H1 (cell line): ENCODE data around the gene FASTK. TPM values are rescaled to one million over a fixed set of nuclear protein-coding genes. Genes with fewer than 3 reads are reported as not detected.

Experiments used
- CTCF ChIA-PET: fragments of 300-600 bp; sonication (Branson Sonifier 250); formaldehyde crosslinking; loops from one replicate; lab custom pipeline; 2021; ENCODE audit not compliant: partially characterized antibody; lab: Charles Lee
- POLR2A ChIA-PET: fragments of 300-600 bp; sonication (Branson Sonifier 250); formaldehyde crosslinking; loops from one replicate; lab custom pipeline; 2021; ENCODE audit warnings: inconsistent platforms; ENCODE audit not compliant: partially characterized antibody; lab: Charles Lee
- DNase-seq, 2 experiments: peaks; one replicate each; pipeline versions ENCODE4 v3.0.0 to v3.0.0-alpha.2; 2010 to 2022; ENCODE audit warnings: low spot score in 2 of 2, low read depth in 1 of 2, mixed read lengths in 1 of 2
- FAIRE-seq: peaks from 2 replicates; lab custom pipeline; 2011; peaks lifted over from hg19 to GRCh38; lab: Jason Lieb, UNC
- H2AFZ ChIP-seq: 2 replicates; pipeline ENCODE4 v1.8.1; 2012; ENCODE audit warnings: low read length, inconsistent platforms
- H2AK5ac ChIP-seq: 2 replicates; pipeline ENCODE4 v1.6.1; 2013; ENCODE audit warnings: low read depth, low read length
- H2BK120ac ChIP-seq: replicated peaks from 2 replicates; pipeline ENCODE3; 2013; ENCODE audit warnings: low read depth, low read length, inconsistent platforms
- H2BK12ac ChIP-seq: 2 replicates; pipeline ENCODE4 v1.6.1; 2013; ENCODE audit warnings: low read depth, low read length
- H2BK15ac ChIP-seq: 2 replicates; pipeline ENCODE4 v1.6.1; 2013; ENCODE audit warnings: low read length
- H2BK20ac ChIP-seq: 2 replicates; pipeline ENCODE4 v1.6.1; 2013; ENCODE audit warnings: low read length
- H2BK5ac ChIP-seq: 2 replicates; pipeline ENCODE4 v1.6.1; 2013; ENCODE audit warnings: low read depth, low read length
- H3K14ac ChIP-seq: 2 replicates; pipeline ENCODE4 v1.6.1; 2013; ENCODE audit warnings: inconsistent platforms; ENCODE audit not compliant: insufficient read length
- H3K18ac ChIP-seq: 2 replicates; pipeline ENCODE4 v1.6.1; 2013; ENCODE audit warnings: low read length; ENCODE audit errors: extremely low read depth
- H3K23ac ChIP-seq: 2 replicates; pipeline ENCODE4 v1.6.1; 2013; ENCODE audit warnings: inconsistent platforms; ENCODE audit not compliant: insufficient read length
- H3K23me2 ChIP-seq: 2 replicates; pipeline ENCODE4 v1.6.1; 2013; ENCODE audit warnings: low read depth, low read length
- H3K27ac ChIP-seq: 2 replicates; pipeline ENCODE4 v1.6.1; 2011; ENCODE audit warnings: low read depth, low read length, inconsistent platforms
- H3K27me3 ChIP-seq, 4 experiments: replicated peaks in 1 of 4; 1 replicate in 1 of 4; 2 replicates in 3 of 4; pipeline versions ENCODE4 v1.6.1 to v1.8.1; 2011 to 2013; ENCODE audit warnings: low read length in 3 of 4, mild to moderate bottlenecking in 3 of 4, inconsistent platforms in 2 of 4, mixed read lengths in 2 of 4, moderate library complexity in 1 of 4; ENCODE audit not compliant: control insufficient read depth in 3 of 4, insufficient read depth in 3 of 4; ENCODE audit errors: extremely low read depth in 1 of 4
- H3K36me3 ChIP-seq, 4 experiments: 2 replicates each; pipeline versions ENCODE4 v1.6.1 to v1.8.1; 2011 to 2013; ENCODE audit warnings: mild to moderate bottlenecking in 4 of 4, low read length in 3 of 4, moderate library complexity in 2 of 4, control low read depth in 1 of 4, inconsistent platforms in 1 of 4; ENCODE audit not compliant: insufficient read depth in 4 of 4, control insufficient read depth in 2 of 4
- H3K4ac ChIP-seq: replicated peaks from 2 replicates; pipeline ENCODE3; 2013; ENCODE audit warnings: low read length, low read depth, mixed read lengths, inconsistent platforms; ENCODE audit not compliant: insufficient read length
- H3K4me1 ChIP-seq, 4 experiments: replicated peaks in 1 of 4; 1 replicate in 1 of 4; 2 replicates in 3 of 4; pipeline versions ENCODE4 v1.6.1 to v1.8.1; 2011 to 2013; ENCODE audit warnings: low read length in 3 of 4, inconsistent platforms in 2 of 4, mixed read lengths in 1 of 4; ENCODE audit not compliant: insufficient read depth in 4 of 4, control insufficient read depth in 3 of 4
- H3K4me2 ChIP-seq, 2 experiments: 2 replicates each; pipeline versions ENCODE4 v1.6.1 to v1.8.1; 2011 to 2013; ENCODE audit warnings: low read depth in 2 of 2, low read length in 2 of 2, control low read depth in 1 of 2, inconsistent platforms in 1 of 2, mild to moderate bottlenecking in 1 of 2; ENCODE audit not compliant: insufficient read depth in 1 of 2
- H3K4me3 ChIP-seq, 4 experiments: fragments of 200-600, 300-600 bp in 1 of 4; sonication (generic), shearing (Covaris generic), sonication (Bioruptor Twin) in 1 of 4; 2 replicates each; pipeline versions ENCODE4 v1.5.1 to v1.8.1; 2011 to 2016; ENCODE audit warnings: low read length in 4 of 4, low read depth in 3 of 4, control low read depth in 2 of 4, inconsistent platforms in 2 of 4, mild to moderate bottlenecking in 2 of 4, mixed read lengths in 1 of 4, moderate library complexity in 1 of 4; ENCODE audit not compliant: insufficient read depth in 2 of 4; ENCODE audit errors: extremely low read depth in 1 of 4
- H3K56ac ChIP-seq: replicated peaks from 2 replicates; pipeline ENCODE3; 2013; ENCODE audit warnings: low read depth, mild to moderate bottlenecking, mixed read lengths, low read length, inconsistent platforms; ENCODE audit not compliant: insufficient read length
- H3K79me1 ChIP-seq: 2 replicates; pipeline ENCODE4 v1.6.1; 2013; ENCODE audit warnings: low read depth, low read length, control low read depth
- H3K79me2 ChIP-seq, 2 experiments: 2 replicates each; pipeline versions ENCODE4 v1.6.1 to v1.8.1; 2012 to 2013; ENCODE audit warnings: low read length in 2 of 2, mild to moderate bottlenecking in 2 of 2, inconsistent platforms in 1 of 2; ENCODE audit not compliant: insufficient read depth in 2 of 2, control insufficient read depth in 1 of 2
- H3K9ac ChIP-seq, 4 experiments: replicated peaks in 1 of 4; 1 replicate in 1 of 4; 2 replicates in 3 of 4; pipeline versions ENCODE4 v1.6.1 to v1.8.1; 2011 to 2013; ENCODE audit warnings: low read depth in 3 of 4, low read length in 3 of 4, control low read depth in 2 of 4, mild to moderate bottlenecking in 2 of 4, moderate library complexity in 2 of 4, inconsistent platforms in 1 of 4; ENCODE audit errors: extremely low read depth in 1 of 4
- H3K9me3 ChIP-seq, 2 experiments: 2 replicates each; pipeline versions ENCODE4 v1.6.1 to v1.8.1; 2012 to 2013; ENCODE audit warnings: mild to moderate bottlenecking in 2 of 2, moderate library complexity in 2 of 2, control low read depth in 1 of 2, inconsistent platforms in 1 of 2, low read depth in 1 of 2, low read length in 1 of 2, mixed read lengths in 1 of 2; ENCODE audit not compliant: insufficient read depth in 2 of 2
- H4K20me1 ChIP-seq, 2 experiments: replicated peaks in 1 of 2; 2 replicates each; pipeline versions ENCODE3 to v1.8.1; 2011 to 2013; ENCODE audit warnings: inconsistent platforms in 2 of 2, low read length in 2 of 2, mild to moderate bottlenecking in 1 of 2; ENCODE audit not compliant: insufficient read depth in 2 of 2, control insufficient read depth in 1 of 2
- H4K5ac ChIP-seq: 2 replicates; pipeline ENCODE4 v1.6.1; 2013; ENCODE audit warnings: low read length, low read depth, mixed read lengths, inconsistent platforms; ENCODE audit not compliant: insufficient read length
- H4K8ac ChIP-seq: 2 replicates; pipeline ENCODE4 v1.8.0; 2013; ENCODE audit warnings: mild to moderate bottlenecking, moderate library complexity, low read length, inconsistent platforms; ENCODE audit not compliant: insufficient read depth; ENCODE audit errors: extremely low read depth
- H4K91ac ChIP-seq: replicated peaks from 2 replicates; pipeline ENCODE3; 2013; ENCODE audit warnings: low read length, mixed read lengths, inconsistent platforms; ENCODE audit not compliant: insufficient read length
- BRCA1 ChIP-seq: IDR thresholded peaks from 2 replicates; pipeline ENCODE4 v1.6.1; 2012; ENCODE audit warnings: low read depth, low read length, improper control_type of control experiment
- CEBPB ChIP-seq: IDR thresholded peaks from 2 replicates; pipeline ENCODE4 v1.6.1; 2012; ENCODE audit warnings: low read depth, low read length
- GABPA ChIP-seq: IDR thresholded peaks from 2 replicates; pipeline ENCODE4 v1.6.1; 2011; ENCODE audit warnings: mild to moderate bottlenecking, low read length, moderate library complexity, borderline replicate concordance; ENCODE audit not compliant: insufficient read depth
- HDAC6 ChIP-seq: IDR thresholded peaks from one replicate; pipeline ENCODE4 v1.7.1; 2012; ENCODE audit warnings: low read depth, mild to moderate bottlenecking, inconsistent platforms, low read length, moderate library complexity
- KDM4A ChIP-seq: IDR thresholded peaks from one replicate; pipeline ENCODE4 v1.7.1; 2012; ENCODE audit warnings: low read depth, mild to moderate bottlenecking, moderate library complexity, low read length, inconsistent platforms; ENCODE audit not compliant: severe bottlenecking
- KDM5A ChIP-seq: fragments of 200-600 bp; IDR thresholded peaks from 2 replicates; pipeline ENCODE4 v1.7.1; 2012; ENCODE audit warnings: mild to moderate bottlenecking, low read length, inconsistent platforms, mixed read lengths
- RNF2 ChIP-seq: fragments of 200-900, 300-1000 bp; sonication (generic); IDR thresholded peaks from 2 replicates; pipeline ENCODE4 v1.7.1; 2016; ENCODE audit warnings: borderline replicate concordance, low read depth, mild to moderate bottlenecking, antibody characterized with exemption, low read length; ENCODE audit not compliant: poor library complexity, severe bottlenecking; ENCODE audit errors: missing control alignments
- ZNF274 ChIP-seq: IDR thresholded peaks from 2 replicates; pipeline ENCODE4 v1.7.0; 2012; ENCODE audit warnings: low read length, borderline replicate concordance; ENCODE audit errors: extremely low read depth
- WGBS, 2 experiments: shearing (Covaris generic) in 1 of 2; methylation state at CpG; one replicate each; pipeline versions ENCODE4 v1.1.6 to v1.1.7; 2013 to 2015; ENCODE audit warnings: low lambda C conversion rate in 2 of 2, mixed read lengths in 2 of 2, inconsistent platforms in 1 of 2, low coverage in 1 of 2, missing lambda C conversion rate in 1 of 2; ENCODE audit not compliant: insufficient replicate concordance in 2 of 2, insufficient coverage in 1 of 2, insufficient read length in 1 of 2; ENCODE audit errors: extremely low coverage in 1 of 2, missing lambda C conversion rate in 1 of 2; 5-methylcytosine and 5-hydroxymethylcytosine counted together
- polyA plus RNA-seq, 7 experiments: library from polyadenylated mRNA; depleted of rRNA in 3 of 7; stranded (reverse) in 5 of 7; unstranded in 2 of 7; fragments of >200 nt in 5 of 7; fragments of 200-250 nt in 2 of 7; gene quantifications; 1 replicate in 5 of 7; 2 replicates in 1 of 7; 4 replicates in 1 of 7; pipeline versions ENCODE4 v1.2.1 to v1.2.3, GENCODE V29; 2011 to 2013; ENCODE audit warnings: missing spikeins in 2 of 7, mixed read lengths in 2 of 7
- total RNA-seq: library from RNA; stranded (reverse); fragmentation: NEBNext Ultra II Directional; extraction: Animal tissue kit (Norgen Biotek cat#: 25700); gene quantifications from 2 replicates; pipeline ENCODE4 v1.2.1, GENCODE V29; 2021
- TF ChIP-seq, protein P1 (sequence below), 3 experiments: IDR thresholded peaks; 1 replicate in 2 of 3; 2 replicates in 1 of 3; pipeline versions ENCODE4 v1.5.1 to v1.6.1; 2011; ENCODE audit warnings: low read length in 3 of 3, mild to moderate bottlenecking in 3 of 3, inconsistent platforms in 2 of 3, low read depth in 1 of 3, moderate library complexity in 1 of 3; ENCODE audit not compliant: insufficient read depth in 1 of 3; ENCODE audit errors: control extremely low read depth in 1 of 3

The FASTK gene
- total and polyA plus RNA-seq, 2 of the 8 experiments (the other 6 are each of a cell fraction or from before 2014, with no cell fraction given) = 39.4 to 84.0 TPM

GRCh38 chr7:151124481-151124880 is 43.9 kb upstream of the FASTK start:
- H3K9ac ChIP-seq = no peak overlapping the region
- POLR2A ChIA-PET = interaction anchor here (0.9 to 2.0 kb wide), 4 partner anchors 9 to 24 kb away, joined by 3 to 7 read pairs (median 4); no protein-coding TSS in a partner anchor
- no peak for FAIRE-seq

More at GRCh38 chr7:151124481-151124880, 43.9 kb upstream of the FASTK start:
- no peak overlapping the region for H2AFZ ChIP-seq
- H4K8ac ChIP-seq = no peak overlapping the region
- no peaks in the 10 kb centered on the region for H3K79me1 ChIP-seq
- peaks cover 0 to 29% (median 4%) of the 10 kb centered on the region in 4 experiments; a peak in 3 of 8 replicates for H3K36me3 ChIP-seq
- H3K79me2 ChIP-seq = no peaks in the 10 kb centered on the region
- TF ChIP-seq BRCA1 (no peak), GABPA (no peak), CEBPB (no peak), RNF2 (no peak), KDM5A (no peak), ZNF274 (no peak), KDM4A (no peak), HDAC6 (no peak)
- TF ChIP-seq, protein P1, sequence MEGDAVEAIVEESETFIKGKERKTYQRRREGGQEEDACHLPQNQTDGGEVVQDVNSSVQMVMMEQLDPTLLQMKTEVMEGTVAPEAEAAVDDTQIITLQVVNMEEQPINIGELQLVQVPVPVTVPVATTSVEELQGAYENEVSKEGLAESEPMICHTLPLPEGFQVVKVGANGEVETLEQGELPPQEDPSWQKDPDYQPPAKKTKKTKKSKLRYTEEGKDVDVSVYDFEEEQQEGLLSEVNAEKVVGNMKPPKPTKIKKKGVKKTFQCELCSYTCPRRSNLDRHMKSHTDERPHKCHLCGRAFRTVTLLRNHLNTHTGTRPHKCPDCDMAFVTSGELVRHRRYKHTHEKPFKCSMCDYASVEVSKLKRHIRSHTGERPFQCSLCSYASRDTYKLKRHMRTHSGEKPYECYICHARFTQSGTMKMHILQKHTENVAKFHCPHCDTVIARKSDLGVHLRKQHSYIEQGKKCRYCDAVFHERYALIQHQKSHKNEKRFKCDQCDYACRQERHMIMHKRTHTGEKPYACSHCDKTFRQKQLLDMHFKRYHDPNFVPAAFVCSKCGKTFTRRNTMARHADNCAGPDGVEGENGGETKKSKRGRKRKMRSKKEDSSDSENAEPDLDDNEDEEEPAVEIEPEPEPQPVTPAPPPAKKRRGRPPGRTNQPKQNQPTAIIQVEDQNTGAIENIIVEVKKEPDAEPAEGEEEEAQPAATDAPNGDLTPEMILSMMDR (IDR thresholded peaks at IDR 0.05; ENCODE audit: control extremely low read depth in 1 of 3, insufficient read depth in 1 of 3, low read depth in 1 of 3, low read length in 3 of 3) = no peak
- no peak overlapping the region for H3K27ac ChIP-seq
- H4K20me1 ChIP-seq = peaks cover 8 to 32% of the 10 kb centered on the region in 2 experiments
- H3K23ac ChIP-seq = no peak overlapping the region
- no peak overlapping the region for H3K18ac ChIP-seq
- no peak for DNase-seq
- H3K27me3 ChIP-seq = peaks cover 0 to 13% (median 4%) of the 10 kb centered on the region in 4 experiments; a peak in 5 of 7 replicates
- no peak overlapping the region for H3K56ac ChIP-seq
- no peak overlapping the region for H2BK120ac ChIP-seq
- H3K4me3 ChIP-seq = no peak overlapping the region
- no peak overlapping the region for H4K91ac ChIP-seq
- H3K4me2 ChIP-seq = no peak overlapping the region; a peak in 1 of 4 replicates
- CTCF ChIA-PET = interaction anchor here (0.6 to 11.7 kb wide), 33 partner anchors 9 to 1655 kb away, joined by 3 to 197 read pairs (median 4); partner anchors contain the start of gene GBX1
- H2BK20ac ChIP-seq = no peak overlapping the region
- WGBS, 2 experiments = 82% methylated on average over 7 of the region's 7 CpGs; no CpG with 5 or more reads in 1 of the 2 experiments
- no peak overlapping the region for H4K5ac ChIP-seq
- H3K23me2 ChIP-seq = peaks cover 5% of the 10 kb centered on the region; the same call in 1 of the 2 replicates
- no peak overlapping the region for H3K14ac ChIP-seq
- no peak overlapping the region for H3K4ac ChIP-seq
- peak overlapping the region; percentile 81; the same call in 1 of the 2 replicates for H2BK15ac ChIP-seq
- H2BK12ac ChIP-seq = 0 out of 2 replicates have a peak overlapping the region, but pooled peaks have one; percentile 0
- no peak overlapping the region for H2BK5ac ChIP-seq
- H3K9me3 ChIP-seq = no peaks in the 10 kb centered on the region
- H2AK5ac ChIP-seq = no peak overlapping the region
- peaks cover 0 to 23% (median 7%) of the 10 kb centered on the region in 4 experiments; a peak in 6 of 7 replicates for H3K4me1 ChIP-seq
